ENCODE data around the gene TAS2R41.

- TF ChIP-seq CTCF (IDR thresholded peaks at IDR 0.05) (no peak), POLR2AphosphoS5 (IDR thresholded peaks at IDR 0.05) (no peak), POLR2A (IDR thresholded peaks at IDR 0.05) (no peak)
Observed at GRCh38 chr7:143495851-143496250, 18.2 kb downstream of the TAS2R41 start.

Measured in transverse colon (tissue), 4 donors.